Head of caudate nucleus (tissue), 42 donors: ENCODE results near the gene POLK.
"Not testable (repeated sequence)": the region's sequence is repeated elsewhere in the genome, so short reads cannot be mapped to it uniquely, and the experiment has no call there.

Experiments
- DNase-seq, 42 donors: peaks; one replicate each; pipeline versions ENCODE4 v3.0.0 to v3.0.0-alpha.2; 2020 to 2021; ENCODE audit warnings: mixed read lengths in 7 of 42
- intact Hi-C: fragments of 100-400 bp; cut with DNase I; formaldehyde crosslinking; loops from one replicate; pipeline ENCODE4 v1.15.0; 2022

The POLK gene

GRCh38 chr5:75588666-75589065 is 77.0 kb downstream of the POLK start:
- DNase-seq, result no peak
- intact Hi-C loops, result no loop called here

GRCh38 chr5:75600535-75600934 is 88.8 kb downstream of the POLK start:
- intact Hi-C loops, result no loop called here
- no peak for DNase-seq

GRCh38 chr5:75601567-75601966 is 89.9 kb downstream of the POLK start:
- no peak for DNase-seq
- intact Hi-C loops, result no loop called here

- intact Hi-C loops, result no loop called here
- no peak for DNase-seq
Observed at GRCh38 chr5:75601996-75602395, 90.3 kb downstream of the POLK start.

- DNase-seq, result no peak
- intact Hi-C loops, result no loop called here
Observed at GRCh38 chr5:75603371-75603770, 91.7 kb downstream of the POLK start.

GRCh38 chr5:75603821-75604220 is 92.1 kb downstream of the POLK start:
- intact Hi-C loops, result no loop called here
- DNase-seq, result no peak

GRCh38 chr5:75607341-75607740 is 95.7 kb downstream of the POLK start:
- DNase-seq, intact Hi-C loops: not testable (repeated sequence)

- intact Hi-C loops, result no loop called here
- DNase-seq, result no peak
Observed at GRCh38 chr5:75608870-75609269, 97.2 kb downstream of the POLK start.

GRCh38 chr5:75610201-75610600 is 98.5 kb downstream of the POLK start:
- DNase-seq, result peak in 3 of 42 donors; percentile 12 to 49 (median 17)
- intact Hi-C loops, result no loop called here

GRCh38 chr5:75610859-75611310 is 99.2 kb downstream of the POLK start:
- DNase-seq, result peak in 3 of 42 donors; percentile 8 to 32 (median 10)
- intact Hi-C loops, result not testable (repeated sequence)

GRCh38 chr5:75611311-75612225 is 99.9 kb downstream of the POLK start, which contains the start of gene ANKDD1B:
ANKDD1B (plus strand) TSS chr5:75611453; CDS start chr5:75611635, 182 bp downstream.
- peak in 40 of 42 donors; percentile 16 to 71 (median 33) for DNase-seq
- intact Hi-C loops, result no loop called here

GRCh38 chr5:75612226-75612569 is 100.5 kb downstream of the POLK start:
- intact Hi-C loops, result no loop called here
- peak in 14 of 42 donors; percentile 5 to 42 (median 20) for DNase-seq

- DNase-seq, result no peak
- intact Hi-C loops, result no loop called here
Observed at GRCh38 chr5:75612901-75613300, 101.2 kb downstream of the POLK start.

- intact Hi-C loops, result no loop called here
- no peak for DNase-seq
Observed at GRCh38 chr5:75614176-75614575, 102.5 kb downstream of the POLK start.

- intact Hi-C loops, result no loop called here
- no peak for DNase-seq
Observed at GRCh38 chr5:75616371-75616881, 104.7 kb downstream of the POLK start.

- intact Hi-C loops, result no loop called here
- DNase-seq, result no peak
Observed at GRCh38 chr5:75616971-75617621, 105.4 kb downstream of the POLK start.

GRCh38 chr5:75617736-75618352 is 106.2 kb downstream of the POLK start:
- intact Hi-C loops, result no loop called here
- DNase-seq, result no peak

- DNase-seq, result no peak
Observed at GRCh38 chr5:75620184-75620959, 108.7 kb downstream of the POLK start.

GRCh38 chr5:75622564-75622963 is 110.9 kb downstream of the POLK start:
- no peak for DNase-seq
- intact Hi-C loops, result no loop called here

More at GRCh38 chr5:75620184-75620959, 108.7 kb downstream of the POLK start:
- intact Hi-C loops, result no loop called here
